RPMI7951 (cell line): Measurements from ENCODE around the gene C3orf52. TPM values are rescaled to one million over a fixed set of nuclear protein-coding genes. Genes with fewer than 3 reads are reported as not detected.
A peak's percentile ranks its signal among the peaks of the same experiment; 100 is the strongest.

ENCODE experiments used
- DNase-seq: peaks from one replicate; pipeline ENCODE4 v3.0.0-alpha.2; 2012; ENCODE audit warnings: low read depth
- total RNA-seq: library from RNA; depleted of rRNA; stranded (reverse); fragments of >200 nt; shearing (Covaris generic); gene quantifications from 2 replicates; pipeline ENCODE4 v1.2.3, GENCODE V29; 2014

The C3orf52 gene
- total RNA-seq, 1 experiment from 2014 or later = 7.4 TPM

DNA sequence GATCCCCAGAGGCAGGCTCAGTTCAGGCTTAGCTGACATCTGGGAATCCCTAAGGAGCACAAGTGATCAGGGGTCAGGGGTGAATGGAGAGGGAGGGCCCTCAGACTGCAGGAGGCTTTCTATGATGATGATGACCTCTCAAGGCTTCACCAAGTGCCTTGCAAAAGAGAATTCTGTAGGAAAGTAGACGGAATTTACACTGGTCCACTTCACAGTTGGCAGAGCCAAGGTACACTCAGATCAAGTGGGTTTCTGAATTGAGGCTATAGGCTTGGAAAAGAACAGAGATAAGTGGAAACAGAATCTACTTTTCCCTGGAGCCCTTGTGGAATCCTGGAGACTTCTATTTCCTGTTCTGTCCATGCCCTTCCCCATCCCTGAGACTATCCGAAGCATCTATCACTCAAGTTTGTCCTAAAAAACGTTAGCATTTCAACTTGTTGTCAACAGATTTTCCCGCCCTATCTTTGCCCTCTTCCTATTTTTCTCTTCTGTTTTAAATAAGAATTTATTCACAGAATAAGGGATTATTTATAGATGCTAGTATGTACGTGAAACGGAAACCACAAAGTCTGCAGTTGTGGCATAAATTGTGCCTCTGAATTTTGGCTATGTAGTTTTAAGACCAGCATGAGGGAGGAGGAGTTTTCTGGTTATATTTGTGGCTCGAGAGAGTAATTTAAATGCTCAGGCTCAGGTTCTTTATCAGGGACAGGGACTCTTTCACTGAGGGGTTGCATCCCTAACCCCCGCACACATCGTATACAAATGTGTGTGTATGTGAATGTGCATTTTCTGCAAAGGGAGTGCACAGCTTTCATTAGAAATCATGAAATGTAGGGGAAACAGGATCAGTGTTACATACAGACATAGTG, 34.0 kb downstream of the C3orf52 start:
- DNase-seq = no peak

DNA sequence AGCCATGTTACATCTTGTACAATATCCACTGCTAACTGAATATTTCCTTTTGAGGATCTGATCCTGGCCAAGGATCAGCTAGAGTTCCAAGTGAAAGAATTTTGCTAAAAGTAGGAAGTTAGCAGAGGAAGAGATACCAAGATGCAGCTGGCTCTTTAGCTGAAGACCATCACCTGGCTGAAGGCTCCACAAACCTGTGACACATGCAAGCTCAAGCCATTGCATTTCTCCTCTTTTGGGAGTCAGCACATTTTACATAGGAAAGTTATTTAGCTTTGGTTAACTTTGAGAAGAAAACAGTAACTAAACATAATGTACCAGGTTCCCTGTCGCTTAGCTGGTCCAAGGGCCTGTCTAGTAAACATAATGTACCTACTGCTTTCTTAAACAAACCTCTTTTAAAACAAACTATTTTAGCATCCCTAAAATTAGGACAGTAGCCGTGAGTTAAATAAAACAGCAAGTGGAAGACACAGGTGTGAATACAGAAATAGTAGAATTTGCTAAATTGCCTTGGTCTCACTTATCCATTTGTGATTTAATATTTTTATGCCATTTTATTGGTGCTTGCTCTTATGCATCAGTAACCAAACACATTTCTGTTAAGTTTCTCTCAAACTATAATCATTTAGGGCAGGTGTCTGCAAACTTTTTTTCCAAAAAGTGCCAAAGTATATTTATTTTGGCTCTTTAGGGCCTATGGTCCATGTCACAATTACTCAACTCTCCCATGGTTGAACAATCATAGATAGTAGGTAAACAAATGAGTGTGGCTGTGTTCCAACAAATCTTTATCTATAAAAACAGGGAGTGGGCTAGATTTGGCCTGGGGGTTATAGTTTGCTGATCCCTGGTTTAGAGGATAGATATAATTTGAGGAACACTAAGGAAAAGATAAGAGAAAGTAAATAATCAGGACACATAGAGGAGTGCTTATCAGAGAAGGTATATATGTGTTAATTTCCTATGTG, 35.7 kb downstream of the C3orf52 start:
- no peak for DNase-seq

DNA sequence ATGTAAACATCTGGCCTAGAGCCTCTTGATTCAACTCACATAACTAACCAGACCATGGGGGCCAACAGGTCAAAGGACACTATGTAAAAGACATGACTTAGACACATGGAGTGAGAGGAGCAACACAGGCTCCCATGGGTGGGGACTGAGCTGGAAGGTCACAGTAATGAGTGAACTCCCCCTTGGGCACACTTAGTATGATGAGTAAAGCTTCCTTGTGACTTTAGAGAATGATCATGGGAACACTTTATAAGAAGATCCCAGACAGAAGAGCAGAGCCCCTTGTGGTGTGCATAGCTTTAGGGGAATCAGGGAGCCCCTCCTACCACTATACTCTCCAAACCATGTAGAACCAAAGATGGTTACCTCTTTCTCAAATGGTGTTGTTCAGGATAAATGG, 36.7 kb downstream of the C3orf52 start:
- no peak for DNase-seq

DNA sequence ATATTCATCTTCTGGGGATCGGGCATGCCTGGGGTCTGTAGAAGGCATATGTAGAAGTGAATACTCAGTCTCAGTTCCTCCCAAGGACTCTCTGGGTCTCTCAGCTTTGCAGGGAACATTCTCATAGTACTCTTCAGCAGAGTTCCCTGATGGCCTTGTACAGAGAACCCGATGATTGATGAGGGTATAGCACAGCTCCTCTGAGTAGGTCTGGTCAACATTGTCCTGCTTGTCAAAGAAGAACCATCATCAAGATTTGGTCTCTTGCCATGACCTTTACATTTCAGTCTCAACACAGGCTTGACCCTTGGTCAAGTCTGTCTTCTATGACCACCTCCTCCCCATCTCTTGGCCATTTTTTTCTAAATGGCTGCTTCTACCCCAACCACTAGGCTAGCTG, 37.4 kb downstream of the C3orf52 start:
- no peak for DNase-seq

DNA sequence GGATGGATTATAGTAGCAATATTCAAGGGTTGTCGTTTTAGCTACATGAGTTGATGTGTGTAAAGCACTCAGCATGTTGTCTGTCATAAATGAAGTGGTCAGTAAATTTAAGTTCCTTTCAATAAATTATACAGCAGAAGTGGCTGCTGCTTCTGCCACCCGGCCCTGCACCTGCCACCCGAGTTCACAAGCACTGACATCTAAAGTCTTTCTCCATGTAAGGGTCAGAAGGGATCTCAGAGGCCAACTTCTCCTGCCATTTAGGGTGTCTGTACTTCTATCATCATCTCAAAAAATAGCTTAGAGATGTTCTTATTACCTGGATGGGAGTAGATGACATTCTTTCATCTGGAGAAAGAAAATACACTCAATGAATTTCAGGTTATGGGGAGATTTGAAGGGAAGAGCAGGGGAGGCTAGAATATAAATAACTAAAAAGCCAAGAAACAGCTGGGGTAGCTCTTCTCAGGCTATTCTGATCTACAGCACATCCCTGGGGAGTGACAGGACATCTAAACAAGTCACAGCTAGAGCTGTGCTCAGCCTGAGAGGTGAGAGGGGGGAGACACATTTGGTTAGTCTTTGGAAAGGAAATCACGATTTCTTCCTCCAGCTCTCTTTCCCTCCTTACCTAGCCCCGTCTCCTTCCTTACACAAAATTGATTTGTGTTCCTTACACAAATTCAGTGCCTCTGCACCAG, 38.9 kb downstream of the C3orf52 start:
- no peak for DNase-seq

DNA sequence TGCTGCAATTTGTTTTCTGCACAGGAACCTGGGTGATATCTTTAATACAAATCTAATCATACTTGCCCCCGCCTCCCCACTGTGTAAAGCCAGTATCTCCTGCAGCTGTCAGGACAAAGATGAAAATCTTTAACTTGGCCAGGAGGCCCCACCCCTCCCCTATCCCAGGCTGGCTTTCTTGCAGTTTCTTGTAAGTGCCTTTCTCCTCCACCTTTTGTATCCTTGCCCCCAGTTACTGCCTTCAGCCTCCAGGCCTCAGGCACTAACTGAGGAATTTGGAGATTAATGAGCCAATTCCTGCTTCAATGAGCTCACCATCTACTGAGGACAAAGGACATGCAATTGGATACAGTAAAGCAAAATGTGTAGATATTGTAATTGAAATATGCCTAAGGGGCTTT, 40.3 kb downstream of the C3orf52 start:
- peak; percentile 23 for DNase-seq

DNA sequence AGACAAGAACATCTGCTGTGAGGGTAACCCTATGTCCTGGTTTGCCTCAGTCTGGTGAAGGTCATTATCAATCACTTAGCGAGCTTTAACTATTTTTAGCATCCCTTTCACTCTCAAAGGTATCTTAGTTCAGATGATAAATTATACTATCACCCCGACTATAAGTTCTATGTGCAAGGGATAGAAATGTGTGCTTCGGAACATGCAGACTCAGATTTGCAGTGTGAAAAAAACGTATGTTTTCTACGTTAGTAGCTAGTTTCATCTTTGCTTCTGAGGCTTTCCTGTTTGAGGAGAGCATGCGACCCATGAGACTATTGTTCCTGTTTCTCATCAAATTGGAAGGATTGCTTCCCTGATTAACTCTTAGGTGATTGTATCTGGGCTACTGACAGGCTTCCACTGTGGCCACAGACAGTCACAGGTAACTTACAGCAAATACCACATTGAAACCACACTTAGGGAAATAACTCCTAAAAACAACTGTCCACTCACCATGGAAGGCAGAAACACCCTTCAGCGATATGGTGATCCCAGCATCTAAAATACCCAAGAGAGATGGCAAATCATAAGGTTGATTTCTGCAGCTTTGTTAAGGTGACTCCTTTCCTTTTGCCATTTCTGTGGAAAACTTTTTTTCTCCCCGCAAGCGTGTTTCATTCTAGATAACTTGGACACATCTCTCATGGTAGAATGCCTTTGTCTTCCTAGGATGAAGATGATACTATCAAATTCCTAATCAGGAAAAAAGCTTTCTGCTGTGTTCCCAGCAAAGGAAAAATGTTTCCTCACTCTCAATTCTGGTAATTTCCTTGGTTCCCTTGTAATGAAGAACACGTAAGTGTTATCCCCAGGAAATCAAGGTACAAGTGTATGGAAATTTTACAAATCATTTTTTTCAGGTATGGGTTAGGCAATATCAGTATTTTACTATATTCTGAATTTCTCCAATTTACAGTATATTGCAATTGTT, 41.6 kb downstream of the C3orf52 start:
- DNase-seq = no peak

DNA sequence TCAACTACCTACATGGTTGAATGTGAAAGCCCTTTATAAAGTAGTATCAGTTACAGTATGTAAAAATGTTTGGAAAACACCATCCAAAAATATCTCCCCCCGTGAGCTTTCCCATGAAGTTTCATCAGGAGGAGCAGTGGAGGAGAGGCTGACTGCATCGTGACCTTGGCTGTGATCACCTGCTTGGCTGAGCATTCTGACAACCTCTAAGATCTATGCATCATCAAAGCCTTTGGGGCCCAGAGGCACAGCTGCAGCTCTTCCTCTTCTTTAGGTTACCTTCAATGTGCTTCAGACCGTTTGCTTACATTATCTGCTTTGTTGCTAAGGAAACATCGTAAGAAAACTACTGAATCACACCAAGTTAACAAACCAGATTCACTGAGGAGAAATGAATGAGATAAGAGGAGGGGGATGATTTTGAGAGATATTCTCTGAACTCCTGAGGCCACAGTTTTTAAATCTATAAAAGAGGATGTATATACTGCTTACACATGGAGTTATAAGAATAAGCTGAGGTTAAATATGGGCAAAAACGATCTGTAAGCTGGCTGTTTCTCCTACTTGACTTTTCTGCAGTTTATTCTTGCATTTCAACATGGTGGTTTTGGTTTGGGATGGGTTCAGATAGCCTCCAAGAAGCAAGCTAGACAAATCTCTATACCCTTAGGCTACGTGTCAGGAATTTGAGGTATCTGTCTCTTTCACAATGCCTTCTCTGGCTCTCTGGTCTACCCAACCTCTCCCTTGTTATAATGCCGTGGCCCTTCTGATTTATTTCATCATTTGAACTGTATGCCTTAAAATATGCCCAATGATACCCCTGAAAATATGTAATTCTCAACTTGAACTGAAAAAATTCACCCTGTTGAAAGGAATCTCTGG, 42.9 kb downstream of the C3orf52 start:
- peak; percentile 79 for DNase-seq

DNA sequence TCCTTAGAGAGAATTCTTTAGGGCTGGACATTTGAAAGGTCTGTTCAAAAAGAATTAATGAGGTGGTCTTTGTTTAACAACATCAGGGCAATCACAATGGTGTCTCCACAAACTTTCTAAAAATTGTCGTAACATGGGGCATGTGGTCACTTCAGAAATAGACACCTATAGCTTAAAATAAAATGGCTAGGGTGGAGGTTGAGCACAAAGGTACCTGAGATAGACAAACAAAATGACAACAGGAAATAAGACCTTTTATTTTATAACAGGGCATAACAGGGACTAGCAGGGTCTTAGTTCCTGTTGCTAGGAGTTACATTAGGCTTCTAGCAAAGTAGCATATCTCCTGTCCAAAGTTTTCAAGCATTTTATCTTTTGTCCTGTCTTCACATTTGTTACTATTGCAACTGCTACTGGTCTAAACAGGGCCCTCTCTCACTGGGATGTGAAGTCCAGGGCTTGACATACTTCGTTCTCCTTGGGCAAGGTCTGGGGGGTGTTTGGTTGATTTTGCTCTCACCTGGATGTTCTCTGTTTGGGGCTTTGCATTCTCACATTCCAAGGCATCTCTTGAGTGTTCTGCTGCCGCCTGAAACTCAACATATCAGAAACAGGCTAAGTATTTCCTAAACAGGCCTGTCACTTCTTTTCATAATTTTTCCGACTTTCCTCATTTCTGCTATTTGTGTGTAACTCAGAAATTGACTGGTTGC, 43.9 kb downstream of the C3orf52 start:
- DNase-seq = no peak

DNA sequence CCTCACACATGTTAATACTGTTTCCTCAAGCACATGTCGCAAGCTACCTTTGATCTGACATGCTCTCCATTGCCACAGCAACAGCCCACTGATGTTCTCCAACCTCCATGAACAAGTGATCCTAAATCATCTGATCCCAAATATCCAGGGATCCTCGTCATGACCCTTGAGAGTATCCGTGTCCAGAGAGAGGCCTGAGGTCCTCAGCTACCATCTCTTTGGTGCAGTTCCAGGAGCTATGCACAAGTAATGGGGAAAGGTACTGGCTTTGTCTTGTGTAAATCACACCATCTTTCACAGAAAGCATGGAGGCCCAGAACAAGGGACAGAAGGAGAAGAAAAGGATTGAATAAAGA, 44.4 kb downstream of the C3orf52 start:
- no peak for DNase-seq

DNA sequence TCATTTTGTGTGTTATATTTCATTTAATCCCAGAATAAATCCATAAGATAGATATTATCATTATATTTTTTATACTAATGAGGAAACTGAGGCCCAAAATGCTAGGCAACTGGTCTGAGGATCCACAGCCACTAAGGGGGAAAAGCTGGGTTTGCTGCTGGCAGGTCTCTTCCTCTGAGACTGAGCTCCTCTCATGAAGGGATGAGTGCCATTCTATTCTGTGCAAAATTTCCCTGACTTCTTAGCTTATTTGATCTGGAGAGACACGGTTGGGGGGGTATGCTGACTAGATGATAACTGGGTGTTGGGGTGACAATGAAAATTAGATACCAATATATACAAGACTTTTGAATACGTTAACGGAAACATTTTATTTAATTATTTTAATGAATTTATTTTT, 44.9 kb downstream of the C3orf52 start:
- DNase-seq = no peak

DNA sequence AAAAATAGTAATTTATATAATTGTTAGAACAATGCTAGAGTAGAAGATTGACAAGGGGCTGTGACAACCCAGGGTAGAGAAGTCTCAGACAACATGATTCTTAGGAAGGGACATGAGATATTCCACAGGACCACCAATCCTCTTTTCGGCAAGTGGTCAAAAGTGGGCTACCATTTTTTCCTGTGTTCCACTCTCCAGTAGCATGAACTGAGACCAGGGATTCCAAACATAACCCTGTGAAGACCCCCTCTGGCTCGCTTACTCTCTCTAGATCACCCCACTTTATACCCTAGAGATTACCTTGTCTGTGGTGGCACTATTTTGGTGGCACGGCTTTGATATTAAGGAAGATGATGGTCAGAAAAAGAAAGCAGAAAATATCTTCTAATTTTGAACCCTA, 45.9 kb downstream of the C3orf52 start:
- no peak for DNase-seq

DNA sequence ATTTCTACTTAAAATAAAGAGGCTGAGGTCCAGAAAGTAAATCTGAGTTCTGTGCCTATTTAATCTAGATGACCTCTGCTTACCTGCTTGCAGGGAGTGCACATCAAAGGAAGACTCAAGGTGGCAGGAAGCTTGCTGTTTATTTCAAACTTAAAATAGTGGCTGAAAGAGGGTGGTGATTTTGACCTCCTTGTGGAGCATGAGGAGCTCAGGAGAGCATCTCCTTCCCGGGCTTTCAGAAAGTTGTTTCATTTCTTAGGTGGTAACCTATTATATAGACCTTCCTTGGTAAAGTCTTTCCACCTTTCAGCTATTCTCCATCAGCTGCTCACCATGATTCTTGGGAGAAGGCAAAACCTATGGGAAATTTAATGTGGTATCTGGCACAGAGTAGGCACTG, 46.4 kb downstream of the C3orf52 start:
- no peak for DNase-seq

DNA sequence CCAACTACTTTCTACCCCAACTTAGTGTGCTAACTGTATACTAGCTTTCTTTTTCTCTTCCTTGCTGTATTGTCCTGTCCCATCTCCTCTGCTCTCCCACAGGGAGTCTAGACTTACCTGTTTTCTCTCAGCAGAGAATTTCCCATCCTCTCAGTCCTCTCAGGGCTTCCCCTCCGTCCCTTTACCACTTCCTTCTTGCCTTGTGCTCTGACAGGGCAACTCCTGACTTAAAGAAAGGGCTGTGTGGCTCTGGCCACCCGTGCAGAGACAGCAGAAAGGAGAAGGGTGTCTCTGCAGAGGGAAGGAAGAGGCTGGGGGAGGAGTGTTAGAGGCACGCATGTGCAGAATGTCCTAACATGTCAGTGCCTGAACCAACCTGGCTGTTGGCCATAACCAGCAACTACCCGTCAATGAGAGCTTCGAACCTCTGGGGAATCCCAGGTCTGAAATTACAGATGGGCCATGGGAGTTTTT, 46.8 kb downstream of the C3orf52 start, which contains the start of gene GCSAM:
Gene GCSAM, minus strand, starts transcription at position 274 of the 474 bp plus-strand sequence. Its CDS starts 128 bp downstream, at position 146.
- DNase-seq = no peak

DNA sequence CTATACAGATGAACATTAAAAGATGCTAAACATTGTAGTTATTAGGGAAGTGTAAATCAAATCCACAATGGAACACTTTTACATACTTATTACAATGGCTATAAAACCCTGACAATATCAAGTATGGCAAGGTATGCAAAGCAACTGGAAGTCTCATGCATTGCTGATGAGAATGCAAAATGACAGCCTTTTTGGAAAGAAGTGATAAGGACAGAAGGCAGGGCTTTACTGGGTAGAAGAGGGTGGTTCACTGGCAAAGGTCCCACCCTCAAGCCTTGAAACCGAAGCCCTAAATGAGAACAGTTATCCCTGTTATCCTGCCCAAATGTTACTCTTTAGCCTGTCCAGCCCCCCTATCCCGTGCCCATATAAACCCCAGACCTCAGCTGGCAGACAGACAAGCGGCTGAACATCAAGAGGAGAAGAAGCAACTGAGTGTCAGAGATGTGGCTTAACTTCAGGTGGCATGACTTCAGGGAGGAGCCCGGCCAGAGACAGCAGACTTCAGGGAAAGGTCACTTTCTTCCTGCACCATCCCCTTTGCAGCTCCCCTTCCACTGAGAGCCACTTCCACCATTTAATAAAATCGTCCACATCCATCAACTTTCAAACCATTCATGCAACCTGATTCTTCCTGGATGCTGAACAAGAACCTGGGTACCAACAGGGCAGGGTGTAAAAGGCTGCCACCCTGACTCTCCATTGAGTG, 47.6 kb downstream of the C3orf52 start:
- no peak for DNase-seq

DNA sequence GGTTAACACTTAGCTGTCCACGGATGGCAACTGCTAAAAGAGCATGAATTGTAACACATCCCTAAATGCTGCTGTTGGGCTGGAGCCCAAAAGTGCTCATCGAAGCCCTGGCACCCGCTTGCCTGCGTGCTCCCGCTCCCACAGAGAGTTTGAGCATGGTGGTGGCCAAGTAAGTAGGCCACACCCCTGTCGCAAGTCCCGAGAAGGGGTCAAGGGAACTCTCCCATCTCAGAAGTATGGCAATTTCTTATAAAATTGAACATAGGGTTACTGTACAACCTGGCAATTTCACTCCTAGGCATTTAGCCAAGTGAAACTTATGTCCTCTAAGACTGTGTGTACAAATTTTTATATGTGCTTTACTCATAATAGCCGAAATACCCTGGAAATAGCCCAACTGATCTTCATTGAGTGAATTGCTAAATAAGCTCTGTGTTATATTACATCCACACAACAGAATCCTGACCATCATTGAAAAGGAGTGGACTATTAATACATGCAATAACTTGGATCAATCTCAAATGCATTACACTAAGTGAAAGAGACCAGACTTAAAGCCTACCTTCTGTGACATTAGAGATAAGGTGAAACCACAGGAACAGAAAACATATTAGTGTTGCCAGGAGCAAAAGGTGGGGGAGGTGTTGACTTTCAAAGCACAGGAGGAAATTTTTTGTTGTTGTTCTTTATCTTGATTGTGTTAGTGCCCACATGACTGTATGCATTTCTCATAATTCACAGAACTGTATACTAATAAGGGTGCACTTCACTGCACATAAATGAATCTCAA, 48.3 kb downstream of the C3orf52 start:
- no peak for DNase-seq

DNA sequence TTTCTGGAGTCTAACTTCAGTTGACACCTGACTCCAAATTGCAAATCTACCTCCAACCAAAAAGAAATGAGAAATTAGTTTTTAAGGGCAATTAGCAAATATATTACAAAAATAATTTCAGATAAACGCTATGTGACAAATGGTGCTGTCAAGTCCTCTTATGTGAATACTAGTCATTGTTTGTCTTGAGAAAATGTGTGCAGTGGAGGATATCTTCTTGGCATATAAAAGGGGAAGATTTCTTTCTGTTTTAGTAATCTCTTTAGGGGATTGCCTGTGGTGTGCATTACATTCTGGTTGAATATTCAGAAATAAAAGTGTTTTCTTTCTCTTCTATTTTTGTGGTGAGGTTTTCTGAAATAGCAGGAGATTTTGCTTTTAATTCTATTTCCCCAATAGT, 49.9 kb downstream of the C3orf52 start:
- DNase-seq = no peak
